ENCODE data around the gene SPAG4.

SPAG4 gene

DNA sequence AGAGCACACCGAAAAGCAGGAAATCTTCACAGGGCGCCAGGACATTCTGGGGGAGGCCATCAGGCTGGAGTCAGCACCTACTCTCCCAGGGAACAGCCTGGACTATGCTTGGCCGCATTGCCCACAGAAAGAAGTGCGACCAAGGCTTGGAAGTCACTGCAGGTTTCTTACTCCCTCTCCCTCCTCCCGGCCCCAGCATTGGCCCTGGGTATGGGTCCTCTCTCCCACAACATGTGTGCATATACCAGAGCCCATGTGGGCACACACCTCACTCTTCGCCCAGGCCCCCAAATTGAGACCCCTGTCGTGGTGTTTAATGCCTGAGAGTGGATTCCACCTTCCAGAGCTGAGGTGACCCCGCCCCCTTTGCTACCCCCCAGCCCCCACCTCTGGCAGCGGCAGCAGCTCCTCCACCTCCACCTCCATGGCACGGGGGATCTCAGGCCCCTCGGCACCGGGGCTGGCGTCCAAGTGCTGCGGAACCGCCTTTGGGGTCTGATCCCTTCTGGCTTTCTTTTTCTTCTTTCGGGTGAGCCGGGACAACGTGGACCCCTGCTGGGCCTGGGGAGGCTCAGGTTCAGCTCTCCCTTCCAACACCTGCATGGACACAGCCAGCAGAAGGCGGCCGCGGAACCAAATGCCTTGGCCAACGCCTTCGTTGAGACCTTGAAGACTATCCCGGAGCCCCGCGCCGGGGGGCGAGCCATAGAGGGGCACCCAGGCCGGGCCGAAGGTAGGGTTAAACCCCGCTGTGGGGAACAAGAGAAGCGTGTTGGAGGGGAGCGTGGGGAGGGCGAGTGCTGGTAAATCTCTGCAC, 15.2 kb upstream of the SPAG4 start:
- DNase-seq (ENCODE audit: low spot score): no peak

GRCh38 chr20:35600993-35601973, 14.3 kb upstream of the SPAG4 start:
- DNase-seq (ENCODE audit: low spot score): peak; percentile 62

DNA sequence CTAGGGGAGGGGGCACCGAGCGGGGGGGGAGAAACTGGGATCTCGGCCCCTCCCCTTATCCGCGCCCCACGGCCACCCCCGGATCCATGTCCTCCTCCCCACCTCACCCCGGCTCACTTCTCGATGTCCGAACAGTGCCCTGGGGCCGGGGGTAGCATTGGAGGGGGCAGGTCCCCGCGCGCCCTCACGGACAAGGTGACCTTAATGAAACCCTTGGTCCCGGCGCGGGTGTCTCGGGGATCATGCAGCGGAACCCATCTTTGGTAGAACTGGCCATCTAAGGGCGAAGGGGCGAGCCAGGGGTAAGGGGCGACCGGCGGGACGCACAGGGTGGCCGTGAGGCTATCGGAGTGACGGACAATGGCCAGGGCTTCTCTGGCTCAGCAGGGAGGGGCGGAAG, 13.6 kb upstream of the SPAG4 start:
- DNase-seq (ENCODE audit: low spot score): no peak

- no peak for DNase-seq (ENCODE audit: low spot score)
Measured at GRCh38 chr20:35602851-35603495, 12.7 kb upstream of the SPAG4 start.

DNA sequence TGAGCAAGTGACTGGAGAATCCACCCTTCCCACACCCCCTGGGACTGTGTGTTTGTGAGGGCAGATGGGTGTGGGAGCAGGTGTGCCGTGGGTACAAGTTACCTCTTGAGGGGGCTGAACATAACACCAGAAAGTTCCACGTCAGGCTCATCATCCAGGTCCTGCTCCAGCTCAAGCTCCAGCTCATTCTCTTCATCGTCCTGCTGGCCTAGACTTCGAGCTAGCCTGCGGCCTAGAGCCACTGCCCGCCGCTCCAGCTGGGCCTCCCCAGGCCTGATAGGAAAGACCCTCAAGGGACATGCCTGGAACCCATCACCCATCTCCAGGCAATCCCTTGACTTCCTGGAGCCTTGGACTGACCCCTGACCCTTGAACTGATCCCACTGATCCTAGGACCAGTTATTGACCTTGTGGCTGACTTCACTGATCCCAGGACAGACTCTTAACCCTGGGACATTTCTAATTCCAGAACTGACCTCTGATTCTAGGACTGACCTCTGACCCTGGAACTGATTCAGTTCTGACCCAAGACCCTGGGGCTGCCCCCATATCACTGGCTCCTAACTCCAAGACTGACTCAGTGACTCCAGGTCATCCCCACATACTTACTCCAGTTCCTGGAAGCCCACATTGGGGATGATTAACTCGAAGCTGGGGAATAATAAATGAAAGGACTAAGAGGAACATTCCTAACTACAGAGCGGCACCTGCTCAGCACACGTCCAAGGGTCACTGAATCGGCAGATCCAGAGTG, 11.8 kb upstream of the SPAG4 start:
- no peak for DNase-seq (ENCODE audit: low spot score)

DNA sequence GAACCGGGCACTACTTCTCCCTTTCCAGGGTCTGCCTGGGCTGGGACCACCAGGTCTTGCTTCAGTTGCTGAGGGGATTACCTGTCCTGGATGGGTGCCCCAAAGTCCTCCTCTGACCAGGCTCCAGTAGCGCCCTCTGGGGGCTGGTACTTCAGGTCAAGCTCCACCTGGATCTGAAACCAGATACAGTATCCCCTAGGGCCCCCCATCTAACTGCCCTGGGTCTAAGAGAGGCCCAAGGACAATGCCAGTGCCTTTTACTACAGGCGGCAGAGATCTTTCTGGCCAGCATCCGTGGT, 11.2 kb upstream of the SPAG4 start:
- DNase-seq (ENCODE audit: low spot score): peak; percentile 39

GRCh38 chr20:35606127-35606526, 9.5 kb upstream of the SPAG4 start:
- DNase-seq (ENCODE audit: low spot score): no peak

- DNase-seq (ENCODE audit: low spot score): no peak
Measured at GRCh38 chr20:35607003-35607735, 8.5 kb upstream of the SPAG4 start.

- peak; percentile 51 for DNase-seq (ENCODE audit: low spot score)
Measured at GRCh38 chr20:35610833-35611427, 4.7 kb upstream of the SPAG4 start.

DNA sequence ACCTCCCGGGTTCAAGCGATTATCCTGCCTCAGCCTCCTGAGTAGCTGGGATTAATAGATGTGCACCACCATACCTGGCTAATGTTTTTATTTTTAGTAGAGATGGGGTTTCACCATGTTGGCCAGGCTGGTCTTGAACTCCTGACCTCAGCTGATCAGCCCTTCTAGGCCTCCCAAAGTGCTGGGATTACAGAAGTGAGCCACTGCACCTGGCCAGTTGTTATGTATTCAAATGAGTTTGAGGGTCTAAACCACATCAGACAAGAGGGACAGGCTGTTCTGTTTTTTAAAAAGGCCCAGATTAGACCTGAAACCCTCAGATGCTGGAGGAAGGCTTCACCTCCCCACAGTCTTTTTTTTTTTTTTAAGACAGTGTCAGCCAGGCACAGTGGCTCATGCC, 4.1 kb upstream of the SPAG4 start:
- DNase-seq (ENCODE audit: low spot score): no peak

GRCh38 chr20:35616465-35617396, 1.1 kb downstream of the SPAG4 start:
- DNase-seq (ENCODE audit: low spot score): peak; percentile 73

DNA sequence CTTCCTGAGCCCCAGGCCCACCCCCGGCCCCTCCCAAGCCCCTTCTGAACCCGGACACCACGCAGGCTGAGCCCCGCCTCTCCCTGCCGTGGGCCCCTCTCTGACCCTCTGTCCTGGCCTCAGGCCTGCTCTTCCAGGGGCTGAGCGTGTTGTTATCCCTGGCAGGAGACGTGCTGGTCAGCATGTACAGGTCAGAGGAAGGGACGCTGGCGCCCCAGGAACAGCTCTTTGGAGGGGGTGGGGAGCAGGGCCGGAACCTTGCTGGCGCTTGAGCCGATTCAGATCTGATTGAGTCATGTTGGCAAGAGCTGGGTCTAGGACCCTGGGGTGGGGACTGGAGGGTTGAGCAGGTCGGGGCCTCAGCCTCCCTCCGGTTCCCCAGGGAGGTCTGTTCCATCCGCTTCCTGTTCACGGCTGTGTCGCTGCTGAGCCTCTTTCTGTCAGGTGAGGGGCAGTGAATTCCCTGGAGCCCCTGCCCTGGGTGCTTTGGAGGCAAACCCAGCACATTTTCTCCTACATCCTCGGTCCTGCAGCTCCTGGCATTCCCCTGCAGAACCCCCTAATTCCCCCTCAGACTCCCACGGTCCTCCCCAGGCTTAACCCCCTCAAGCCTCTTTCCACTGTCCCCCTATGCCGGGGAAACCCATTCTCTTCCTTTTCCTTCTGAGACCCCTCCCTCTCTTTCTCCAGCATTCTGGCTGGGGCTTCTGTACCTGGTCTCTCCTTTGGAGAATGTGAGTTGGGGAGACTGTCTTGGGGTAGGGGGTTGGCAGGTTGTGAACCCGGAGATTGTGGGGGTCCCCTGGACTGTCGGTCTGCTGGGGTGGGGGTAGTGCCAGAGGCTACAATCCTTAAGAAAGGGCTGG, 2.0 kb downstream of the SPAG4 start:
- DNase-seq (ENCODE audit: low spot score): peak; percentile 34

DNA sequence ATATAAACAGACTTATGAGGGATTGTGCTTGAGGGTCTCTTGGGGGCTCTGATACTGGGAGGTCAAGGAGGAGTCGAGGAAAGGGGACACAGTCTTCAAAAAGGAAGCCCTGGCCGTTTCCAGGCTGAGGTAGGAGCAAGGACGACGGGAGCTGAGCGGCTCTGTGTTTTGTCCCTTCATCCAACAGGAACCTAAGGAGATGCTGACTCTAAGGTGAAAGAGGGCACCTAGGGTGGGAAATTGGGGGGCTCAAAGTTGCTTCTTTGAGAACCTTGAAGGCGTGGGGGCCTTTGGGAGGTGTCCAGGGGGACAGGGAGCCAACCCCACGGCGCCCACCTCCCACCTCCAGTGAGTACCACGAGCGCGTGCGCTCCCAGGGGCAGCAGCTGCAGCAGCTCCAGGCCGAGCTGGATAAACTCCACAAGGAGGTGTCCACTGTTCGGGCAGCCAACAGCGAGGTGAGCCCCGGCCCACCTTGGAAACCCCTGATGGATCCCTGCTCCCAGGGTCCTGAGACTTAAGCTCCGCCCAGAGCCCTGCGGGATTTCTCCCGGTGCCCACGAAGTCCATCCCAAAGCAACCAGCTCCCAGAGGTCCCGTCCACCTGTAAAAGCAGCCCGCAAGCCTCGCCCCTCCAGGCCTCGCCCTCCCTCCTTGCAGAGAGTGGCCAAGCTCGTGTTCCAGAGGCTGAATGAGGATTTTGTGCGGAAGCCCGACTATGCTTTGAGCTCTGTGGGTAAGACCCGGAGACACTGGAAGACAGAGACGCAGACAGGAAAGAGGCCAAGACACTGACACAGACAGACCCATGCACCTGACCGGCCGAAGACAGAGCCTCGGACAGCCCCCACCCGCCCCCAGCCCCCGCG, 2.9 kb downstream of the SPAG4 start:
- DNase-seq (ENCODE audit: low spot score): no peak

GRCh38 chr20:35619196-35620095, 3.8 kb downstream of the SPAG4 start:
- DNase-seq (ENCODE audit: low spot score): peak; percentile 41

DNA sequence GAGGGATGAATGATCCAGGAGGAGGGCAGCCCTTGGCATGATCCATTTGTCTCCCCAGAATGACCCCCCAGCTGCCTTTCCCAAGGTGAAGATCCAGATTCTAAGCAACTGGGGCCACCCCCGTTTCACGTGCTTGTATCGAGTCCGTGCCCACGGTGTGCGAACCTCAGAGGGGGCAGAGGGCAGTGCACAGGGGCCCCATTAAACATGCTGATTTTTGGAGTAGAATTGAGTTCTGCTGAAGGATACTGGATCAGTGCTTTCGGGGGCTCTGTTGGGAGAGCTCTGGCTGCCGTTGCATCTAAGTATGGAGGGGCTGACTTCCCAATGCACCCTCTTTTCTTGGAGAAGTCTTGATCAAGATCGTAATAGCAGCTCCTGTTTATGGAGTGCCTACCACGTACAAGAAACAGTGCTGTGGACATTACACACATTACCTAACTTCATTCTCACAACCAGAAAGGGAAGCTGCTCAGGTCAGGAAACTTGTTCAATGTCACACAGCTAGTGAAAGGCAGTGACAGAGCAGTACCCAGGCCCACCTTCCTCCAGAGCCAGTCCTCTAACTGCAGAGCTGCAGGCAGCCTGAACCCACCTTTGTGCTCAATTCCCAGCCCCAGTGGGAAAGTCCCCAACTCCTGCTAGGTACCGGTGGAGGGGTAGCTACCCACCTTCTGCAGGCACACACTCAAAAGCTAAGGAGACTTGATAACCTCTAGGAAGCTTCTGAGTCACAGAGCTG, 5.4 kb downstream of the SPAG4 start:
- no peak for DNase-seq (ENCODE audit: low spot score)

DNA sequence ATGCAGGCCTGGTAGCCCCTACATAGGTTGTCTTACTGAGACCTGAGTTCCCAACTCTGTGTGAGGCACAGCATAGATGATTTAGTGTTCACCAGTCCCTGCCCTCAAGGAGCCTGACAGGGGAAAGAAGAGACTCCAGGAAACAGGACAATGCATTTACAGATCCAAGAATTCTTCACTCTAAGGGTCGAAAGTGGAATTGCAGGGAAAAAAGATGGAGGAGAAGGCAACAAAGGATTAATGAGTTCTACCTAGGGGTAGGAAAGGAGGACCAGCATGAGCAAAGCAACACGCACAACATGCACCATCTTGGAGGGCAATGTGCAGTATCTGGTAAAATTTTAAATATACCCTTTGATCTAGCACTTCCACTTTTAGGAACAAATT, 5.9 kb downstream of the SPAG4 start:
- no peak for DNase-seq (ENCODE audit: low spot score)
